Neuronal stem cell (in vitro differentiated cells): ENCODE measurements around the gene ZNF343.

Source experiments
- DNase-seq: peaks from one replicate; pipeline ENCODE4 v3.0.0-alpha.2; 2013; ENCODE audit warnings: low spot score
- H2AFZ ChIP-seq: one replicate; pipeline ENCODE4 v1.6.1; 2013; ENCODE audit warnings: mild to moderate bottlenecking, low read length, inconsistent platforms
- H2AK5ac ChIP-seq: 2 replicates; pipeline ENCODE4 v1.6.1; 2013; ENCODE audit warnings: low read depth, mild to moderate bottlenecking, inconsistent platforms, low read length, moderate library complexity, mixed read lengths
- H2BK120ac ChIP-seq: 2 replicates; pipeline ENCODE4 v1.6.1; 2013; ENCODE audit warnings: low read depth, mild to moderate bottlenecking, inconsistent platforms, low read length, moderate library complexity, mixed read lengths
- H2BK12ac ChIP-seq: one replicate; pipeline ENCODE4 v1.6.1; 2013; ENCODE audit warnings: low read length, inconsistent platforms
- H2BK15ac ChIP-seq: 2 replicates; pipeline ENCODE4 v1.6.1; 2013; ENCODE audit warnings: mild to moderate bottlenecking, low read length, inconsistent platforms, mixed read lengths
- H2BK5ac ChIP-seq: one replicate; pipeline ENCODE4 v1.6.1; 2013; ENCODE audit warnings: inconsistent platforms, mild to moderate bottlenecking, low read length, moderate library complexity
- H3K14ac ChIP-seq: one replicate; pipeline ENCODE4 v1.6.1; 2013; ENCODE audit warnings: low read length, inconsistent platforms
- H3K18ac ChIP-seq: 2 replicates; pipeline ENCODE4 v1.6.1; 2013; ENCODE audit warnings: low read length, inconsistent platforms
- H3K23ac ChIP-seq: 2 replicates; pipeline ENCODE4 v1.6.1; 2013; ENCODE audit warnings: low read depth, mild to moderate bottlenecking, mixed read lengths, low read length, inconsistent platforms; ENCODE audit not compliant: poor library complexity
- H3K27ac ChIP-seq: replicated peaks from 3 replicates; pipeline ENCODE4 v1.5.1; 2013; ENCODE audit warnings: low read length, inconsistent platforms
- H3K27me3 ChIP-seq, 3 experiments: 2 replicates each; pipeline ENCODE4 v1.6.1; 2013; ENCODE audit warnings: low read length in 3 of 3, mild to moderate bottlenecking in 2 of 3, inconsistent platforms in 1 of 3, low read depth in 1 of 3, mixed read lengths in 1 of 3, moderate library complexity in 1 of 3; ENCODE audit not compliant: control insufficient read depth in 3 of 3, insufficient read depth in 3 of 3
- H3K36me3 ChIP-seq, 2 donors: replicated peaks in 1 of 2; 2 replicates each; pipeline ENCODE4 v1.6.1; 2013; ENCODE audit warnings: low read length in 2 of 2; ENCODE audit not compliant: control insufficient read depth in 2 of 2, insufficient read depth in 2 of 2
- H3K4ac ChIP-seq: 2 replicates; pipeline ENCODE4 v1.6.1; 2013; ENCODE audit warnings: inconsistent platforms, mild to moderate bottlenecking, low read length, moderate library complexity
- H3K4me1 ChIP-seq, 2 donors: 1 replicate in 1 of 2; 2 replicates in 1 of 2; pipeline ENCODE4 v1.6.1; 2013; ENCODE audit warnings: low read length in 2 of 2, low read depth in 1 of 2; ENCODE audit not compliant: control insufficient read depth in 2 of 2, insufficient read depth in 1 of 2
- H3K4me2 ChIP-seq: one replicate; pipeline ENCODE4 v1.6.1; 2013; ENCODE audit warnings: mild to moderate bottlenecking, low read length, inconsistent platforms; ENCODE audit not compliant: insufficient read depth, poor library complexity, severe bottlenecking
- H3K4me3 ChIP-seq, 2 donors: 2 replicates each; pipeline ENCODE4 v1.5.1; 2013; ENCODE audit warnings: low read length in 2 of 2, mild to moderate bottlenecking in 2 of 2, inconsistent platforms in 1 of 2, moderate library complexity in 1 of 2
- H3K79me1 ChIP-seq: one replicate; pipeline ENCODE4 v1.6.1; 2013; ENCODE audit warnings: low read depth, mild to moderate bottlenecking, inconsistent platforms, low read length, moderate library complexity
- H3K9ac ChIP-seq: one replicate; pipeline ENCODE4 v1.6.1; 2013; ENCODE audit warnings: mild to moderate bottlenecking, low read depth, low read length, inconsistent platforms; ENCODE audit not compliant: poor library complexity
- H3K9me3 ChIP-seq, 2 donors: replicated peaks in 1 of 2; 2 replicates each; pipeline versions ENCODE3 to v1.6.1; 2013; ENCODE audit warnings: low read length in 2 of 2, mild to moderate bottlenecking in 2 of 2, inconsistent platforms in 1 of 2, low read depth in 1 of 2, mixed read lengths in 1 of 2, moderate library complexity in 1 of 2; ENCODE audit not compliant: control insufficient read depth in 2 of 2, insufficient read depth in 1 of 2
- H4K8ac ChIP-seq: one replicate; pipeline ENCODE4 v1.6.1; 2013; ENCODE audit warnings: low read depth, mild to moderate bottlenecking, inconsistent platforms, low read length, moderate library complexity
- H4K91ac ChIP-seq: one replicate; pipeline ENCODE4 v1.6.1; 2013; ENCODE audit warnings: low read length, low read depth, mild to moderate bottlenecking, inconsistent platforms; ENCODE audit not compliant: poor library complexity
- WGBS, 2 donors: extraction: QIAGEN DNeasy Blood & Tissue Kit; methylation state at CpG; one replicate each; pipeline ENCODE4 v1.1.7; 2013; ENCODE audit warnings: missing lambda C conversion rate in 2 of 2, mixed read lengths in 1 of 2; ENCODE audit not compliant: insufficient read length in 2 of 2, insufficient replicate concordance in 1 of 2; ENCODE audit errors: extremely low coverage in 2 of 2; 5-methylcytosine and 5-hydroxymethylcytosine counted together

The ZNF343 gene

DNA sequence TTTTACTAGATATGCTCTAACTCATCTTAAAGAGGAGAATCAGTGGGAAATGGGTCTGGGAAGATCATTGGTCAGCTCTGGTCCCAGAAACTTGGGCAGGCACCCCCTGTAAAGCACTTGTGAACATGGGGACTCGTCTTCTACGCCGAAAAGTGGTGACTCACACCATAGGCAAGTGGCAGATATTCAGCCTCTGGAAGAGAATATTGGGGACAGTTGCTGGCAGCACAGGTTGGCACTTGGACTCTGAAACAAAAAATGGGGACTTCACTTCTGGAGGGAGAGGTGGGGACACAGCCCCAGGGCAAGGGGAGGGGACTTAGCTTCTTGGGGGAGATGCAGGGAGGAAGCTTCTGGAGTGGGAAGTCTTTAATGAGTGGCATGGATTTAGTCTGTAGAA lies 11.9 kb upstream of the ZNF343 start:
- Histone ChIP-seq H3K23ac (no peak overlapping the region), H3K4ac (no peak overlapping the region), H3K14ac (no peak overlapping the region), H2AFZ (no peak overlapping the region), H3K4me2 (no peak overlapping the region), H2BK120ac (no peak overlapping the region), H3K79me1 (no peaks in the 10 kb centered on the region), H3K36me3 (no peaks in the 10 kb centered on the region), H3K27me3 (peaks cover 0 to 22% (median 0%) of the 10 kb centered on the region in 3 experiments), H2BK5ac (no peak overlapping the region), H2BK15ac (no peak overlapping the region), H3K4me3 (no peak overlapping the region), H2AK5ac (no peak overlapping the region), H3K9me3 (no peaks in the 10 kb centered on the region), H3K9ac (no peak overlapping the region), H4K91ac (no peak overlapping the region), H2BK12ac (no peak overlapping the region), H4K8ac (no peak overlapping the region), H3K27ac (no peak overlapping the region), H3K4me1 (peaks cover 0 to 3% of the 10 kb centered on the region in 2 donors), H3K18ac (no peak overlapping the region)
- WGBS, 2 donors: no CpG with 5 or more reads among the region's 3 CpGs
- no peak for DNase-seq

DNA sequence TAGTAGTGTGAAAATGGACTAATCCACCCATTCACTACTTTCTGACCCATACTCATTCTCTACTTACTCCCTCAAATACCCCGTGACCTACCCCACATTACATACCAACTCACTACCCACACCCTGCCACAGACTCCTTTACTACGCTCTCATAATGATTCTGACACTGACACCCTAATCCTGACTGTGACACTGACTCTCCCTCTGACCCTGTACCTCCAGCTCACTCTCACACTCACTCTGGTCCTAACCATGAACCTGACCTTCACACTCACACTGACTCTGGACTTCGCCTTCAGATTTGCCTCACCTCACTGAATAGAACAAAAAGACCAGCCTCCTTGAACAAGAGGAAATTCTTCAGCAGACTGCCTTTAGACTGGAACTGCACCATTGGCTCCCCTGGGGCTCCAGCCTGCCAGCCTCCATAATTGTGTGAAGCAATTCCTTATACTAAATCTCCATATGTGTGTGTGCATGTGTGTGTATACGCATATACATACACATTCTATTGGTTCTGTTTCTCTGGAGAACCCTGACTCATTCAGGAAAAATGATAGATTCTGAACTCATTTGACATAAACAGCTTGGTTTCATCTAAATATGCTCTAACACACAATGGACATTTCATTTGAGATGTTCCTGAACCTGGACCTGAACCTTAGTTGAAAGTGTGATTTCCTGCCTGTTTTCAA lies 10.5 kb upstream of the ZNF343 start:
- Histone ChIP-seq H4K8ac (no peak overlapping the region), H2AK5ac (no peak overlapping the region), H4K91ac (no peak overlapping the region), H2BK15ac (no peak overlapping the region), H3K4me2 (no peak overlapping the region), H3K4me3 (no peak overlapping the region), H3K23ac (no peak overlapping the region), H3K27me3 (peaks cover 0 to 18% (median 0%) of the 10 kb centered on the region in 3 experiments), H3K9ac (no peak overlapping the region), H2BK5ac (no peak overlapping the region), H3K18ac (no peak overlapping the region), H3K27ac (no peak overlapping the region), H3K4me1 (peaks cover 0 to 3% of the 10 kb centered on the region in 2 donors), H2BK120ac (no peak overlapping the region), H3K36me3 (no peaks in the 10 kb centered on the region), H3K14ac (no peak overlapping the region), H3K79me1 (no peaks in the 10 kb centered on the region), H2BK12ac (no peak overlapping the region), H3K4ac (no peak overlapping the region), H3K9me3 (no peaks in the 10 kb centered on the region), H2AFZ (no peak overlapping the region)
- WGBS, 2 donors: 100% methylated on average over 1 of the region's 4 CpGs
- DNase-seq: no peak

DNA sequence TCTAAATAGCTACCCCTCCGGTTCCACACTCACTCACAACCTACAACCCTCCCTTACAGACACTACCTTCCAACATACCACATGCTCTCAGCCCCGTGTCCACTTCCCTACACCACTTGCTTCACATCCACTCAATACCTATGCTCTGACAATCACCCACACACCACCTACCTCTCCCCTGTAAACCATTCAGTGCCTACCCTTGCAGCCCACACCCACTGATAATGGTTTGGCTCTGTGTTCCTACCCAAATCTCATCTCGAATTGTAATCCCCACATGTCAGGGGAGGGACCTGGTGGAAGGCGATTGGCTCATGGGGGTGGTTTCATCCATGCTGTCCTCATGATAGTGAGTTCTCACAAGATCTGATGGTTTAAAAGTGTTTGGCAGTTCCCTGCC lies 9.8 kb upstream of the ZNF343 start:
- Histone ChIP-seq H3K27me3 (peaks cover 0 to 16% (median 0%) of the 10 kb centered on the region in 3 experiments), H3K4me3 (no peak overlapping the region), H3K23ac (no peak overlapping the region), H2BK5ac (no peak overlapping the region), H4K91ac (no peak overlapping the region), H2AK5ac (no peak overlapping the region), H3K4ac (no peak overlapping the region), H2BK12ac (no peak overlapping the region), H3K14ac (no peak overlapping the region), H3K18ac (no peak overlapping the region), H3K36me3 (no peaks in the 10 kb centered on the region), H2BK15ac (no peak overlapping the region), H3K4me1 (no peaks in the 10 kb centered on the region), H2BK120ac (no peak overlapping the region), H3K27ac (no peak overlapping the region), H3K9me3 (no peaks in the 10 kb centered on the region), H2AFZ (no peak overlapping the region), H3K9ac (no peak overlapping the region), H3K79me1 (no peaks in the 10 kb centered on the region), H4K8ac (no peak overlapping the region), H3K4me2 (no peak overlapping the region)
- WGBS, 2 donors: no CpG with 5 or more reads among the region's 4 CpGs
- DNase-seq: no peak

DNA sequence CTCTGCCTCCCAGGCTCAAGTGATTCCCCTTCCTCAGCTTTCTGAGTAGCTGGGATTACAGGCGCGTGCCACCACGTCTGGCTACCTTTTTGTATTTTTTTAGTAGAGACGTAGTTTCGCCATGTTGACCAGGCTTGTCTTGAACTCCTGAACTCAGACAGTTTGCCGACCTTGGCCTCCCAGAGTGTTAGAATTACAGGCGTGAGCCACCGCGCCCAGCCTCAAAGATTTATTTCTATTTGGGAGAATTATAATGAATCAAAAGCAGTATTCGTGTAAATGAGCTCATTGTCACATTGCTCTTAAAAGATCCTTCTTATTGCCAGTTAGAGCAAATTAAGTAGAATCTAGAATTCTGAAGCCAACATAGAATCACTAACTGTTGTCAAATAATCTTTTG lies 9.4 kb upstream of the ZNF343 start:
- Histone ChIP-seq H3K4me1 (no peaks in the 10 kb centered on the region), H3K9ac (no peak overlapping the region), H3K79me1 (no peaks in the 10 kb centered on the region), H4K91ac (no peak overlapping the region), H2AFZ (no peak overlapping the region), H3K36me3 (no peaks in the 10 kb centered on the region), H3K27me3 (peaks cover 0 to 14% (median 0%) of the 10 kb centered on the region in 3 experiments), H2BK12ac (no peak overlapping the region), H3K18ac (no peak overlapping the region), H4K8ac (no peak overlapping the region), H2BK120ac (no peak overlapping the region), H3K23ac (no peak overlapping the region), H3K9me3 (no peaks in the 10 kb centered on the region), H3K4me3 (no peak overlapping the region), H3K4ac (no peak overlapping the region), H3K14ac (no peak overlapping the region), H3K27ac (no peak overlapping the region), H3K4me2 (no peak overlapping the region), H2AK5ac (no peak overlapping the region), H2BK15ac (no peak overlapping the region), H2BK5ac (no peak overlapping the region)
- no CpG with 5 or more reads among the region's 10 CpGs for WGBS, 2 donors
- DNase-seq: no peak
